ENCODE data around the gene TRIM7.
"Not testable (repeated sequence)": the region's sequence is repeated elsewhere in the genome, so short reads cannot be mapped to it uniquely, and the experiment has no call there.

TRIM7 gene

DNA sequence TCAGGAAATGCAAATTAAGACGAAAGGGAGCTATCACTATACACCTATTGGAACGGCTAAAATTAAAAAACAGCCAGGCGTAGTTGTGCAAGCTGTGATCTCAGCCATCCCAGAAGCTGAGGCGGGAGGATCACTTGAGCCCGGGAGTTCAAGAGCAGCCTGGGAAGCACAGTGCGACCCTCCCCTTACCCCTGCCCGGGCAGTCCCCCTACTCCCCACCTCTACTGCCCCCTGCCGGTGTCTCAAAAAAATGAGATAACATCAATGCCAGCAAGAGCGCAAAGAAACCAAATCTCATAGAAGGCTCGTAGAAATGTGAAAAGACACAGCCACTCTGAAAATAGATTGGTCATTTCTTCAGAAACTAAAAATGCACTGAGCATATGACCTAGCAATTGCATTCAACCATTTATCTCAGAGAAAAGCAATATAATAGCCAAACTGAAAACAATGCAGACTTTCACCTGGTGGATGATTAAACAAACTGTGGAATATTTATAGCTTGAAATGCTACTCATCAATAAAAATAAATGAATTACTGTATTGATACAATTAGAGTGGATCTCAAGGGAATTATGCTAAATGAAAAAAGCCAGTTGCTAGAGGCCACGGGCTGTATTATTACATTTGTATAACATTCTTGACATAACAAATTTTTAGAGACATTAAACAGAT is 37.0 kb downstream of the TRIM7 start:
- intact Hi-C loops (cut with DNase I) = no loop called here

DNA sequence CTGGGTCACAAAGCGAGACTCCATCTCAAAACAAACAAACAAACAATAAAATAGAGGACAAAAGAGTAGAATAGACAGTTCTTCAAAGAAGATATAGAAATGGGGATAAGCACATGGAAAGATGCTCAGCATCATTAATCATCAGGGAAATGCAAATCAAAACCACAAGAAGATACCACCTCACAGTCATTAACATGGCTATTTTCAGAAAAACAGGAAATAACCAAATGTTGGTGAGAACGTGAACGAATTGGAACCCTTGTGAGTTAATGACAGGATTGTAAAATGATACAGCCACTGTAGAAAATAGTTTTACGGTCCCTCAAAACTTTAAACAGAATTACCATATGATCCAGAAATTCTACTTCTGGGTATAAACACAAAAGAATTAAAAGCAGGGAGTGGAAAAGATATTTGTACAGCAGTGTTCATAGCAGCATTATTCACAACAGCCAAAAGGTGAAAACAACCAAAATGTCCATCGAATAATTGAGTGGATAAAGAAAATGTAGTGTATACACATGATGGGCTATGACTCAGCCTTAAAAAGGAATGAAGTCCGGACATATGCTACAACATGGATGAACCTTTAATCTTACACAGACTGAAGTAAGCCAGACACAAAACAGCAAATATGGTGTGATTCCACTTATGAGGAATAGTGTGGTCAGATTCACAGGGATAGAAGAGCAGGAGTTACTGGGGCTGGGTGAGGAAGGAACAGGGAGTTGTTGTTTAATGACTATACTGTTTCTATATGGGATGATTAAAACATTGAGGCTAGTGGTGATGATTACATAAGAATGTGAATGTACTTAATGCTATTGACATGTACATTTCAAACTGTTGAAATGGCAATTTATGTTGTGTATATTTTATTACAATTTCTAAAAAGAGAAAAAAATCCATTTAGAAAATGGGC is 37.9 kb downstream of the TRIM7 start:
- no peak for DNase-seq
- intact Hi-C loops (cut with DNase I) = no loop called here

More for the DNA sequence above, 37.0 kb downstream of the TRIM7 start:
- DNase-seq = peak in 9 of 42 donors; percentile 33 to 61 (median 46)

DNA sequence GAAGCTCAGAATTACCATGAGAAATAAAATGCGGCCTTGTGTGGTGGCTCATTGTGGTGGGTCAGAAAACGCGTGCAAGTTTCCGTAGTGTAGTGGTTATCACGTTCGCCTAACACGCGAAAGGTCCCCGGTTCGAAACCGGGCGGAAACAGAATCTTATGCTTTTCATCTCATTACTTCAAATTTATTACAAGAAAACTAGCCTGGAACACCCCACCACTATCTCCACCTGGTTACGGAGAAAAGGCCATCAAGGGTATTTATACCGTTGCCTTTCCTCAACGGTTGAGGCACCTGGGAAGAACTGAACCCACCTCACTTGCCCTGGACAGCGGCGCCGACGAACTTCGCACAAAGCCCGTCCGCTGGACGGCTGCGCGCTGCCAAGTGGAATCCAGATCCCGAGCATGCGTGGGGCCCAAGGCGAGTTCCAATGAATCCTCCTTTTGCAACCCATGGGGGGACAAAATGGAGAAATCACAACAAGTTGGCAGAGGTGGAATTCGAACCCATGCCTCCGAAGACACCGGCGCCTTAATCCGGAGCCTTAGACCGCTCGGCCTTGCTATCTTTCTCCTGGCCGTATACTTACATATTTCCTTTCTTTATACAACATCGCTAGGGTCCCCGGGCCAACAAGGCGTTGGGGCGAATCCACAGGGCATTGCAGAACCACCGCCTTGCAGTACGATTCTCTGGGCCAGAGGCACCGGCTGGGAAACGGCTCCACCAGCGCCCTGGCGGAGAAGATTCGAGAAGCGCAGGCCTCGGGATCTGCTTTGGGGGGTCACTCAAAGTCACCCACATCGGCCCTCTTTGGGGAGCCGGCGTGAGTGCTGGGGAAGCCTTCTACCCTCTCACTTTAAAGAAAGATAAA is 40.7 kb downstream of the TRIM7 start:
- DNase-seq = peak in 1 of 42 donors; percentile 34
- intact Hi-C loops (cut with DNase I) = no loop called here

DNA sequence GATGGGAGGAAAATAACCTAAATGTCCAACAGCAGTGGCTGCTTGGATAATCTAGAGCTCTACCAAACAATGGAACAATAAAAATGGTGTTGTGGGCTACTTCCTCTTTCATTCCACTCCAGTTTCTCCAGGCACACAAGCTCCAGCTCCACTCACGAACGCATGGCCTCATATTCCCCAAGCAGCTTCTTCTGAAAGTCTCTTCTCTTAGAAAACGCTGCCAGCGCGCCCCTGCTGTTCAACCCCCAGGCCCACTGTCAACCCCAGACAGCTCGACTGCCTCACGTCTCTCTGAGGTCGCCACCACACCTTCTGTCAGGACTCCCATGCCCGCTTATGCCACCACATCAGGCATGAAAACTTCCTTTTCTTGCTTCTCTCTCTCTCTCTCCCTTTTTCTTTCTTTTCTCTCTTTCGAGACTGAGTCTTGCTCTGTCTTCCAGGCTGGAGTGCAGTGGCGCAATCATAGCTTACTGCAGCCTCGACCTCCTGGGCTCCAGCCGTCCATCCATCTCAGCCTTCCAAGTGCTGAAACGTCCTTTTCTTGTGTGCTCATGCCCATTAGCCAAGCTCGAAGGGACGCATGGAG is 41.4 kb downstream of the TRIM7 start:
- peak in 1 of 42 donors; percentile 22 for DNase-seq
- intact Hi-C loops (cut with DNase I) = no loop called here

DNA sequence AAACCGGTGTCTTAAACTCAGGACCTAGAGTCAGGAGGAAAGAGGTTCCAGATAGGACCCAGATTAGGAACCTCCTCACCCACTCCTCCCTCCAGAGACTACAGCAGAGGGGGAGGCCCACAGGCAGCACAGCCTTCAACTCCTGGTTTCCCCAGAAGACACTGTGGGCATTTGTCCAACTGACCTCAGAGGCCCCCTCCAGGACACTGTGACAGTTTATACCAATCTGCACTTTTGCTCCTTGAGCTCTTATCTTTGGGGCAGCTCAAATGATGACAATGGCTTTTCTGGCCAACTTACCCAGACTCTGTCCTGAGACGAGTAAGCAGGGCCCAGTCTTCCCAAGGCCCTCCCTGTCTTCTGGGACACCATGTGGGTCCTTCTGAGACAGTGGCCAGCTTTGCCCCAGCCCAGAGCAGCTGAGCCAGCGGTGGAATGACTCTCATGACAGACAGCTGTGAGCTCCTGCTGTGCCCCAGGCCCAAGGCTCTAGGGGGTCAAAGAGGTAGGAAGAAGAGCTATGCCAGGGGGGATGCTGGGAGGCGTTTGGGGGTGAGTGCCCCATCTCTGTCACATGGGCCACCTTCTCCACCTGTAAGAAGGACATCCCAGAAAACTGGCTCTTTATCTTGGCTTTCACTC is 43.3 kb downstream of the TRIM7 start:
- intact Hi-C loops (cut with DNase I) = no loop called here
- DNase-seq = peak in 2 of 42 donors; percentile 21 to 28

DNA sequence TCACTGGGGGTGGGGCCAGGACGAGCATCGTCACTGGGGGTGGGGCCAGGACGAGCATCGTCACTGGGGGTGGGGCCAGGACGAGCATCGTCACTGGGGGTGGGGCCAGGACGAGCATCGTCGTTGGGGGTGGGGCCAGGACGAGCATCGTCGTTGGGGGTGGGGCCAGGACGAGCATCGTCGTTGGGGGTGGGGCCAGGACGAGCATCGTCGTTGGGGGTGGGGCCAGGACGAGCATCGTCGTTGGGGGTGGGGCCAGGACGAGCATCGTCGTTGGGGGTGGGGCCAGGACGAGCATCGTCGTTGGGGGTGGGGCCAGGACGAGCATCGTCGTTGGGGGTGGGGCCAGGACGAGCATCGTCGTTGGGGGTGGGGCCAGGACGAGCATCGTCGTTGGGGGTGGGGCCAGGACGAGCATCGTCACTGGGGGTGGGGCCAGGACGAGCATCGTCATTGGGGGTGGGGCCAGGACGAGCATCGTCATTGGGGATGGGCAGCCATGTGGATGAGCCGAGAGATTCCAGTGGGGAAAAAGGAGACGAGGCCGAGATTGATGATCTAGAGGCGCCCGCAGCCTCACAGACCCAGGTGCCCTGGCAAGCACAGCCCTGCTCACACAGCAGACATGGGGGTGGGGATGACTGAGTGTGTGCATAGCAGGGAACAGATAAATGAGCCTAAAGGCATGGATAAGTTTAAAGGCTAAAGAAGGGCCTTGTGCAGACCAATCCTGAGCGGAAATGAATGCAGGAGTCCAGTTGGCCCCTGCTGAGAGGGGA is 44.1 kb downstream of the TRIM7 start:
- intact Hi-C loops (cut with DNase I) = not testable (repeated sequence)
- peak; percentile 49 to 91 (median 77) for DNase-seq

DNA sequence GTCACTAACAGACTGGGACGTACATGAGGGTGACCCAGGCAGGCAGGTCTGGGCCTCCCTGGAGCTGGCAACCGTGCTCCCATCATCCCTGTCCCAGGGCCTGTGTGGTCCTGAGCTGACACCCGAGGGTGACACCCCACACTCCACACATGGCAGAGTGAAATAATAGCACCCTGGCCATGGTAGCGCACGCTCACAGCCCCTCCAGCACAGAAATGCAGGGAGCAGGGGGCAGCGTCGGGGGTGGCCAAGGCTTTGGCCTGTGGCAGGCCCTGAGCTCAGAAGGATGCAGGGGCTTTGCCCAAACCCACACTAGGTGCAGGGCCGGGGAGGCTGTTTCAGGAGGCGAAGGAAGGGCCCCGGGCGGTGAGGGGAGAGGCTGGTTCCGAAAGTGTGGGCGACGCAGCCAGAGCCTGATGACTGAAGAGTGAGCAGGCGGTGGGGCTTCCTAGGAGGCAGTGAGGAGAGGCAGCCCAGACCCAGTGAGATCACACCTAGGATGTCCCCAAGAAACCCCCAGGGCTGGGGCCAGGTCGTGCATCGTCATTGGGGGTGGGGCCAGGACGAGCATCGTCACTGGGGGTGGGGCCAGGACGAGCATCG is 44.7 kb downstream of the TRIM7 start:
- peak; percentile 48 to 84 (median 69) for DNase-seq

DNA sequence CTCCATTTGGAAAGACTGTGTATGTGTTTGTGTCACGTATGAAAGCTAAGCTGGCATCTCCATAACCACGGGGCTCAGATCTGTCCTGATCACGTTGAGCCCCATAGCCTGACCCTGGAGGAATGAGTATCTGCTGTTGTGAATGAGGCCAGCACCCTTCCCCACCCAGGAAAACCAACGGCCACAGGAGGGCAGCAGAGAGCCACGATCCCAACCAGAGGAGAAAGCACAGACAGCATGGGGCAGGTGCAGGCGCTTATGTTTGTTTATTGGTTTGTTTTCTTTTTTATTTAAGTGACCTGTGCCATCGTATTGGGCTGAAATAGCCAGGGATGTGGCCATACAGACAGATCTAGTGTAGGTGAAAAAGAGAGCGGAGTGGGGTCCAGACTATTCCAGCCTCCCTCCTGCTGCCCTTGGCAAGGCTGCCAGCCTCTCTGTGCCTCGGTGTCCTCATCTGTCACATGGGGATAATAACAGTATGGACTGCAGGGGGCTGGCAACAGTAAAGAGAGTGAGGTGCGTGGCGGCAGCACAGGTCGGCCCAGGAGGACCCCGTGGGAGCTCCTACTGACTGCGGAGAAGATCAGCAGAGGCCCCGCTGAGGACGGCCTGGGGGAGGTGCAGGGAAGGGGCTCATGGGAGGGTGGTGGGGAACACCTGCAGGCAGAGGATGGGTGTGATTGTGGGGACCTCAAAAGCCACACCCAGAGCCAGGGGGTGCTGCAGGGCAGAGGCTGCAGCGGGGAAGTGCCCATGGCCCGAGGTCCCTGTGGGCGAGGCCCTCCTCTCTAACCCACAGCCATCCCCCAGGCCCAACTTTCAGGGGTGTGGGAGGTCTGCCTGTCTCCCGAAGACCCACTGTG is 45.5 kb downstream of the TRIM7 start:
- peak; percentile 72 to 98 (median 93) for DNase-seq
- intact Hi-C loops (cut with DNase I) = no loop called here

More for the DNA sequence above, 44.7 kb downstream of the TRIM7 start:
- intact Hi-C loops (cut with DNase I) = no loop called here

DNA sequence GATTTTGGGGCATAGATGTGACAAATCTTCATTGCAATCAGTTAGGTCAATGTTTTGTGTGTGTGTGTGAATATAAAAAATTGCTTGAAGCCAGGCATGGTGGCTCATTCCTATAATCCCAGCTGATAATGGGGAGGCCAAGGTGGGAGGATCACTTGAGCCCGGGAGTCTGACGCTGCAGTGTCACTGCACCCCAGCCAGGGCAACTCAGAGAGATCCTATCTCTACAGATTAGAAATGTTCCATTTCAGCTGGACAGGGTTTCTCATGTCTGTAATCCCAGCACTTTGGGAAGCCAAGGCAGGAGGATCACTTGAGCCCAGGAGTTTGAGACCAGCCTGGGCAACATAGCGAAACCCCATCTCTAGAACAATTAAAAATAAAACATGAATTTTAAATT is 46.1 kb downstream of the TRIM7 start:
- no peak for DNase-seq
- intact Hi-C loops (cut with DNase I) = no loop called here

DNA sequence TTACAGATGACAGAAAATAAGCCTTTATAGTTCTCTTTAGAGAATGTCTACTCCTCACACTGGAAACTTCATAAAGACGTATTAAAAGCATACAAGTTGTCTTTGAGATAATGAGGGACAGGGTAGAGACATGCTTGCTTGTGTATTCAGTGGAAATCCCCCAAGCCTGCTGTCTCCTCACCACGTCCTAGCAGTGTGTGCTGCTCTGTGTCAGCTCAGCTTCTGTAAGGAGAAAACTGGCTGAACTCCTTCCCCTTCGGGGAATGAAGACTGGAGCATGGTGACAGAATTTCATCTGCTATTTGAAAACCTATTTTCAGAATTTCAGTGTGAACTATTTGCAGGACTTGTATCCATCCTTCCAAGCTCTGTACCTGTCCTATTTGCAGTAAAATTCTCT is 48.2 kb downstream of the TRIM7 start:
- no peak for DNase-seq
- intact Hi-C loops (cut with DNase I) = no loop called here

DNA sequence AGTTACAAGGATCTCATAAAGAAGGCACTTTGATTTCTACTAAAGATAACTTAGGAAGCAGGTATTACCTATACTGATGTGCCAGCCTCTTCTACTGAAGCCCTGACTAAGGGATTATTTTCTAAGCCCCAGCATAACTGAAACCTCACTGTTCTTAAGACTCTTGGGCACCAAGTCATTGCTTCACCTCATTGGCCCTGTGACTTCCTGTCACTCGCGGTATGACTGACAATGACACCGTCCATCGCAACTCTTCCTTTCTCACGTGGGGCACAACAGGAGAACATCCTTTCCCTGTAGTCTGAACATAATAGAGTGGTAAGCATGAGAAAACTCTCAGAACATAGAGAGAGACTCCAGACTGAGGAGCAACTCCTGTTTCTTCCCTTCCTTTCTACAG is 51.2 kb downstream of the TRIM7 start:
- intact Hi-C loops (cut with DNase I) = no loop called here

DNA sequence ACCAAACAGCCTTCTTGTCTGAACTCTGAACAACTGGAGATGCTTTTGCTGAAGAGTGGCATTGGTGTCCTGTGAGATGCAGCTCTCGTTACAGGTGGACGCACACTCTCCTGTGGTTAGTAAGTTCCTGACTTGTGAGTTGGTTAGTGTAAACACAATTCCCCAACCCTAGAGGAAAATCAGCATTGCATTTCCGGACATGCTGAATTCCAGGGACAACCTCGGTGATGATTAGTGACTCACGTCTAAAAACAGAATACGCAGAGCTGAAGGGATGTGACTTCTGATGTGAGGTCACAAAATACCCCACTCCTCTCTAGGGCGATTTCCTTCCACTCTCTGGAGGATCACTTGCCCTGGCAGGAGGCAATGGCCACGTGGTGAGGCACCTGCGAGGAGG is 52.6 kb downstream of the TRIM7 start:
- intact Hi-C loops (cut with DNase I) = no loop called here
- DNase-seq = no peak

More for the DNA sequence above, 51.2 kb downstream of the TRIM7 start:
- no peak for DNase-seq

DNA sequence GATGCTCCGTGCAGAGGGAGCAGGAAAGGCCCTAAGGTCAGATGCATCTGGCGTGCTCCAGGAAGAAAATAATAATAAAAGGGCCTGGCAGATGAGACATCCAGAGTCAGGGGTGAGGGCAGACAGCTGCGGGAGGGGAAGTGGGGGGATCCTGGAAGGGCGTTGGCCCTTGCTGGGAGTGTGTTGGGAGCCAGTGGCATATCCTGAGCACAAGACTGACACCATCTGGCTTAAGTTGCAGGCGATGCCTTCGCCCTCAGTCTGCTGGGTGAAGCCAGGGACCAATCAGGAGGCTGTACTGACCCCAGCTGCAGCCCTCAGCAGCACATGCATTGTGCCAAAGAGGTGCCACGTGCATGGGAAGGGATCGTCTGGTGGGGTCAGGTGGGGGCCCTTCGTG is 53.9 kb downstream of the TRIM7 start:
- DNase-seq = no peak
- intact Hi-C loops (cut with DNase I) = no loop called here

DNA sequence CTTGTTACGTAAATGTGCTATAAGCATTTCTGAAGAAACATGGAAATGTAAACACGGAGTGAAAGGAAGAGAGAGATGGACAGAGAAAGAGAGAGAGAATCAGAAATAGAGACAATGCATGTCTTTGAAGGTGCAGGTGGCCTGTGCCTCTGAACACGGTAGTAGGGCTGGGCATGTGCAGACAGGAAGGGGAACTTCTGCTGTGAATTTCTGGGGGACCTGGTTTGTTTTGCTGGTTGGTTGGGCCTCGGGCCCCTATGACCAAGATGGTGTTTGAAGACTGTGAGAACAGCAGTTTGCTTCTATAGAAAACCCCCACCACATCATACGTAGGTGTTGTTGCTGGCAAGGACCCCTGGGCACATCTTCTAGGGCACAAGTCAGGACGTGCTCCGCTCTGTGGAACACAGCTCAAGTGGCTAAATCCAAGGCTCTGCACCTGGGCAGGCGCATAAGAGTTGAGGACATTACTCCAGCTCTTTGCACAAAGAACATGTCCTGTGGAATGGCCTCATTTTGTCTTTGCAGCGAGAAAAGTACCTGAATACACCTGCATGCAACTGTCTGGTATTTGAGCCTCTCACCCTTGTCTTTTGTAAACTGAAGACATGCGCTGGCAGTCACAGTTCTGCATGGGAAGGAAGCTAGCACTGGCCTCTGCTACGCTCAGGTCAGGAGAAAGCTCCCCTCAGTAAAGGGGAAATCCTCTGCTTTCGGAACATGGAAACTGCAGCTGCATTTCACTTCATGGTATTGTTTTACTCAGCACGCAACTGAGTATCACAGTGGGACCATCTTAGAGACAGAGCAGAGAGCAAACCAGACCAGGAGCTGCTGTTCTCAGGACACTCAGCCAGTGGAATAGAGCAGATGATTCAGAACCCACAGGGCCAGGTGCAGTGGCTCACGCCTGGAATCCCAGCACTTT is 54.9 kb downstream of the TRIM7 start:
- intact Hi-C loops (cut with DNase I) = no loop called here

DNA sequence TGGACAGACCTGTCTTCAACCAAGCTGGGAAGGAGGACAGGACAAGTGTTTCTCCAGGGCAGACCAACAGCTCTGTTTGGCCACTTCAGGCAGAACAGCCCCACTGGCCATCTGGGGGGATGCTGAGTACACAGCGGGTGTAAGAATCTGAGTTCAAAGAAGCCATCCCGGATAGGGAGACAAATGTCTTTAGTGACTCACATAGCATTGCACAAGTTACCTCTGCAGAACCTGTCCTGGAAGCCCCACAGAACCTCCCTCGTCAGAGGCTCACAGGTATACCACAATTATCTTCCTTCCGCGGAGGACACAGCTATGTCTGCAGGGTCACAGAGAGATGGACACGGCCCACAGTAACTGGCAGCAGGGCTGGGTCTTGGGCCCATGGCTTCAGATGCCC is 55.6 kb downstream of the TRIM7 start:
- DNase-seq = no peak
- intact Hi-C loops (cut with DNase I) = no loop called here

More for the DNA sequence above, 54.9 kb downstream of the TRIM7 start:
- no peak for DNase-seq
